WTC11 (cell line): Measurements from ENCODE around the gene CYSTM1. TPM values are rescaled to one million over a fixed set of nuclear protein-coding genes. Genes with fewer than 3 reads are reported as not detected.

Source experiments
- ATAC-seq: fragments of 200-7000 bp; cut with Tn5 transposase; 2 replicates; pipeline ENCODE4 v1.10.0; 2021; ENCODE audit warnings: mild to moderate bottlenecking, moderate library complexity
- CTCF ChIA-PET: fragments of 300-600 bp; sonication (Branson Sonifier 250); formaldehyde crosslinking; loops from one replicate; lab custom pipeline; 2021; ENCODE audit warnings: antibody characterized with exemption; lab: Charles Lee
- POLR2A ChIA-PET: fragments of 350-600 bp; sonication (Branson Sonifier 250); formaldehyde crosslinking; loops from one replicate; lab custom pipeline; 2021; ENCODE audit warnings: antibody characterized with exemption; lab: Charles Lee
- DNase-seq: peaks from one replicate; pipeline ENCODE4 v3.0.0; 2021; ENCODE audit warnings: low spot score
- H3K27ac Mint-ChIP-seq: 2 replicates; pipeline ENCODE4 v1.8.0; 2021; ENCODE audit warnings: mixed read lengths
- H3K27me3 Mint-ChIP-seq: 2 replicates; pipeline ENCODE4 v1.8.0; 2021; ENCODE audit warnings: low read depth, mild to moderate bottlenecking, moderate library complexity, mixed read lengths
- H3K36me3 Mint-ChIP-seq: 2 replicates; pipeline ENCODE4 v1.8.0; 2021; ENCODE audit warnings: mixed read lengths
- H3K4me1 Mint-ChIP-seq: 2 replicates; pipeline ENCODE4 v1.8.0; 2022; ENCODE audit warnings: mixed read lengths
- H3K4me3 Mint-ChIP-seq: 2 replicates; pipeline ENCODE4 v1.8.0; 2021; ENCODE audit warnings: mild to moderate bottlenecking, moderate library complexity, mixed read lengths
- H3K9me3 Mint-ChIP-seq: 2 replicates; pipeline ENCODE4 v1.8.0; 2021; ENCODE audit warnings: mixed read lengths
- ATF1 ChIP-seq: sonication (generic); formaldehyde crosslinking; IDR thresholded peaks from 2 replicates; pipeline ENCODE4 v1.8.1; 2023; ENCODE audit warnings: mild to moderate bottlenecking, moderate library complexity, missing genetic modification reagents
- E2F4 ChIP-seq: sonication (generic); formaldehyde crosslinking; IDR thresholded peaks from 2 replicates; pipeline ENCODE4 v1.8.1; 2022; ENCODE audit warnings: low read depth, mild to moderate bottlenecking, moderate library complexity, missing genetic modification reagents, borderline replicate concordance
- ERG ChIP-seq: fragments of 250-450 bp; sonication (Bioruptor Pico); IDR thresholded peaks from 2 replicates; pipeline ENCODE4 v1.8.0; 2021; ENCODE audit warnings: mild to moderate bottlenecking
- GRHL2 ChIP-seq: fragments of 250-450 bp; sonication (Bioruptor Pico); IDR thresholded peaks from 2 replicates; pipeline ENCODE4 v1.8.0; 2022; ENCODE audit warnings: mild to moderate bottlenecking, moderate library complexity; ENCODE audit not compliant: insufficient replicate concordance, severe bottlenecking
- JAZF1 ChIP-seq: fragments of 250-450 bp; sonication (Bioruptor Pico); IDR thresholded peaks from 2 replicates; pipeline ENCODE4 v1.9.0; 2021; ENCODE audit warnings: moderate library complexity, mild to moderate bottlenecking, inconsistent platforms
- JUN ChIP-seq: sonication (generic); formaldehyde crosslinking; IDR thresholded peaks from 2 replicates; pipeline ENCODE4 v1.8.0; 2023; ENCODE audit warnings: mild to moderate bottlenecking, missing genetic modification reagents
- NFE2L1 ChIP-seq: sonication (generic); formaldehyde crosslinking; IDR thresholded peaks from 2 replicates; pipeline ENCODE4 v1.8.1; 2023; ENCODE audit warnings: missing genetic modification reagents
- NFYB ChIP-seq: sonication (generic); formaldehyde crosslinking; conservative IDR thresholded peaks from 2 replicates; pipeline ENCODE4 v1.8.0; 2022; ENCODE audit warnings: low read depth, missing genetic modification reagents
- SMAD4 ChIP-seq: sonication (generic); formaldehyde crosslinking; IDR thresholded peaks from 2 replicates; pipeline ENCODE4 v1.8.0; 2022; ENCODE audit warnings: mild to moderate bottlenecking, missing genetic modification reagents
- TP53 ChIP-seq: sonication (generic); formaldehyde crosslinking; IDR thresholded peaks from 2 replicates; pipeline ENCODE4 v1.8.1; 2023; ENCODE audit warnings: mild to moderate bottlenecking, missing genetic modification reagents
- ZBTB43 ChIP-seq: sonication (generic); formaldehyde crosslinking; IDR thresholded peaks from 2 replicates; pipeline ENCODE4 v1.8.1; 2023; ENCODE audit warnings: mild to moderate bottlenecking, missing genetic modification reagents
- ZNF281 ChIP-seq: sonication (generic); formaldehyde crosslinking; IDR thresholded peaks from 2 replicates; pipeline ENCODE4 v1.8.0; 2023; ENCODE audit warnings: mild to moderate bottlenecking, missing genetic modification reagents
- total RNA-seq: library from RNA; stranded (reverse); gene quantifications from 3 replicates; pipeline ENCODE4 v1.2.3, GENCODE V29; 2021
- TF ChIP-seq, protein P1 (sequence below): sonication (generic); formaldehyde crosslinking; IDR thresholded peaks from 2 replicates; pipeline ENCODE4 v1.8.1; 2022; ENCODE audit warnings: low read depth, missing genetic modification reagents, borderline replicate concordance
- TF ChIP-seq, protein P2 (sequence below): fragments of 200-600 bp; IDR thresholded peaks from 2 replicates; pipeline ENCODE4 v1.8.0; 2022; ENCODE audit warnings: antibody characterized with exemption
- TF ChIP-seq, protein P3 (sequence below): fragments of 250-450 bp; sonication (Bioruptor Pico); IDR thresholded peaks from 2 replicates; pipeline ENCODE4 v2.1.2; 2022; ENCODE audit warnings: mild to moderate bottlenecking, moderate library complexity
- TF ChIP-seq, protein P4 (sequence below): fragments of 250-450 bp; sonication (Bioruptor Pico); IDR thresholded peaks from 2 replicates; pipeline ENCODE4 v1.9.0; 2021; ENCODE audit warnings: mild to moderate bottlenecking

Gene CYSTM1
- total RNA-seq, 1 experiment from 2014 or later = 29.3 TPM

DNA sequence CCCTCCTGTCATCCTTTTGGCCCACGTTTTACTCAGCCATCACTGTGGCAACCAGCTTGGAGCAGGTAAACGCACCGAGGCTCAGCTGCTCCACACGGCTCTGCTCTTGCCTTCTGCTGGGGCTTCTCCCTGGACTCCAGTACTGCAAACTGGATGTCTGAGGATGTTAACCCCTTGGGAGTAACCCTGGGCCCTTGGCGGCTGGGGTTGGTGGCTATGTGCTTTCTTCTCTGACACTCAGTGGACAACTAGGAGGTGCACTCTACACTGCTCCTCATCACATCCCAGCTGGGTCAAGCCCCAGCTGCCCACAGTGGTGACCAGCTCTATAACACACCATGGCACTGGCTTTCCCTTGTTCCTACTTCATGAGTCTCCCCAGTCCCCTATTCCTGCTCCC lies 12.2 kb upstream of the CYSTM1 start (continued):
- TF ChIP-seq, protein P1, sequence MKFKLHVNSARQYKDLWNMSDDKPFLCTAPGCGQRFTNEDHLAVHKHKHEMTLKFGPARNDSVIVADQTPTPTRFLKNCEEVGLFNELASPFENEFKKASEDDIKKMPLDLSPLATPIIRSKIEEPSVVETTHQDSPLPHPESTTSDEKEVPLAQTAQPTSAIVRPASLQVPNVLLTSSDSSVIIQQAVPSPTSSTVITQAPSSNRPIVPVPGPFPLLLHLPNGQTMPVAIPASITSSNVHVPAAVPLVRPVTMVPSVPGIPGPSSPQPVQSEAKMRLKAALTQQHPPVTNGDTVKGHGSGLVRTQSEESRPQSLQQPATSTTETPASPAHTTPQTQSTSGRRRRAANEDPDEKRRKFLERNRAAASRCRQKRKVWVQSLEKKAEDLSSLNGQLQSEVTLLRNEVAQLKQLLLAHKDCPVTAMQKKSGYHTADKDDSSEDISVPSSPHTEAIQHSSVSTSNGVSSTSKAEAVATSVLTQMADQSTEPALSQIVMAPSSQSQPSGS = no peak
- TF ChIP-seq, protein P2, sequence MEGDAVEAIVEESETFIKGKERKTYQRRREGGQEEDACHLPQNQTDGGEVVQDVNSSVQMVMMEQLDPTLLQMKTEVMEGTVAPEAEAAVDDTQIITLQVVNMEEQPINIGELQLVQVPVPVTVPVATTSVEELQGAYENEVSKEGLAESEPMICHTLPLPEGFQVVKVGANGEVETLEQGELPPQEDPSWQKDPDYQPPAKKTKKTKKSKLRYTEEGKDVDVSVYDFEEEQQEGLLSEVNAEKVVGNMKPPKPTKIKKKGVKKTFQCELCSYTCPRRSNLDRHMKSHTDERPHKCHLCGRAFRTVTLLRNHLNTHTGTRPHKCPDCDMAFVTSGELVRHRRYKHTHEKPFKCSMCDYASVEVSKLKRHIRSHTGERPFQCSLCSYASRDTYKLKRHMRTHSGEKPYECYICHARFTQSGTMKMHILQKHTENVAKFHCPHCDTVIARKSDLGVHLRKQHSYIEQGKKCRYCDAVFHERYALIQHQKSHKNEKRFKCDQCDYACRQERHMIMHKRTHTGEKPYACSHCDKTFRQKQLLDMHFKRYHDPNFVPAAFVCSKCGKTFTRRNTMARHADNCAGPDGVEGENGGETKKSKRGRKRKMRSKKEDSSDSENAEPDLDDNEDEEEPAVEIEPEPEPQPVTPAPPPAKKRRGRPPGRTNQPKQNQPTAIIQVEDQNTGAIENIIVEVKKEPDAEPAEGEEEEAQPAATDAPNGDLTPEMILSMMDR = no peak
- TF ChIP-seq TP53 (CRISPR knock-in tag) = no peak
- no peak for TF ChIP-seq JAZF1
- no peak for TF ChIP-seq ERG (CRISPR knock-in tag)
- TF ChIP-seq, protein P3, sequence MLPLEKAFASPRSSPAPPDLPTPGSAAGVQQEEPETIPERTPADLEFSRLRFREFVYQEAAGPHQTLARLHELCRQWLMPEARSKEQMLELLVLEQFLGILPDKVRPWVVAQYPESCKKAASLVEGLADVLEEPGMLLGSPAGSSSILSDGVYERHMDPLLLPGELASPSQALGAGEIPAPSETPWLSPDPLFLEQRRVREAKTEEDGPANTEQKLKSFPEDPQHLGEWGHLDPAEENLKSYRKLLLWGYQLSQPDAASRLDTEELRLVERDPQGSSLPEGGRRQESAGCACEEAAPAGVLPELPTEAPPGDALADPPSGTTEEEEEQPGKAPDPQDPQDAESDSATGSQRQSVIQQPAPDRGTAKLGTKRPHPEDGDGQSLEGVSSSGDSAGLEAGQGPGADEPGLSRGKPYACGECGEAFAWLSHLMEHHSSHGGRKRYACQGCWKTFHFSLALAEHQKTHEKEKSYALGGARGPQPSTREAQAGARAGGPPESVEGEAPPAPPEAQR (CRISPR knock-in tag) = no peak
- no peak for TF ChIP-seq SMAD4
- TF ChIP-seq, protein P4, sequence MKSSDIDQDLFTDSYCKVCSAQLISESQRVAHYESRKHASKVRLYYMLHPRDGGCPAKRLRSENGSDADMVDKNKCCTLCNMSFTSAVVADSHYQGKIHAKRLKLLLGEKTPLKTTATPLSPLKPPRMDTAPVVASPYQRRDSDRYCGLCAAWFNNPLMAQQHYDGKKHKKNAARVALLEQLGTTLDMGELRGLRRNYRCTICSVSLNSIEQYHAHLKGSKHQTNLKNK (CRISPR knock-in tag) = no peak

DNA sequence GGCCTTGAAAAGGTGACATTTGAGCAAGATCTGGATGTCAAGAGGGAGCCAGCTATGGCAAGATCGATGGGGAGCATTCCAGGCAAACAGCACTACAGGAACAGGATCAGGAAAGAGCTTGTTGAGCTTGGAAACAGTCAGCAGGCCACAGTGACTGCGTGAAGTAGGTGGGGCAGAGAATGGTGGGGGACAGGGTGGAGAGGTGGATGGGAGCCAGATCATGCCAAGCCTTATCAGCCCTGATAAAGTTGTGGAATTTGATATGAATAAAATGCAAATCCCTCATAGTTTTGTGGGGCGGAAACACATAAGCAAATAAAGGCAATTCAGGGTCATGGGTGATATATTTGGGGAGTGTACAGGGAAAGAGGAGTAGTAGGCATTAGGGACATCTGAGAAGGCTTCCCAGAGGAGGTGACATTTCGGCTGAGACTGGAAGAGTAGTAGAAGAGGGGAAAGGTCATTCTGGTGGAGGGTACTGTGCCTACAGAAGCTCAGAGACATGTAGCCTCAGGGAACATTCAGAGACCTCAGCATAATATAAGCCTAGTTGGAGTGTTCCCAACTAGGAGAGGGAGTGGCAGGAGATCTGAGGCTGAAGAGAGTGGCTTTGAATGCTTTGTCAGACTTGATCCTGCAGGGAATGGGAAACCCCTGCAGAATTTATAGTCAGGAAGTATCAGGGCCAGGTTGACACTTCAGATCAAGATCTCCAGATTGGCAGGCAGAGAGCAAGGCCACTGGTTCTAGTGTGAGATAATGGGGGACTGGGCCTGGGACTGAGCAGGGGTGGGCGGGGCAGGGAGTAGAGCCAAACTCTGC lies 9.7 kb upstream of the CYSTM1 start:
- DNase-seq = no peak
- H3K4me3 Mint-ChIP-seq = no peak overlapping the region
- TF ChIP-seq GRHL2 (no peak), E2F4 (no peak), ZNF281 (CRISPR knock-in tag) (no peak), ATF1 (CRISPR knock-in tag) (no peak), ZBTB43 (CRISPR knock-in tag) (no peak), JUN (no peak), NFE2L1 (no peak), NFYB (CRISPR knock-in tag) (no peak)
- TF ChIP-seq, protein P1 = no peak
- TF ChIP-seq, protein P2 = no peak

More for the DNA sequence above, 9.7 kb upstream of the CYSTM1 start:
- Mint-ChIP-seq H3K4me1 (peaks cover 14% of the 10 kb centered on the region), H3K9me3 (no peaks in the 10 kb centered on the region), H3K27me3 (peaks cover 8% of the 10 kb centered on the region), H3K36me3 (no peaks in the 10 kb centered on the region), H3K27ac (no peak overlapping the region)
- ChIA-PET POLR2A (no interaction called here), CTCF (interaction anchor here (1.1 to 1.4 kb wide), 4 partner anchors 9 to 197 kb away, joined by 3 to 5 read pairs (median 3); partner anchors contain the start of gene CYSTM1)
- ATAC-seq = no peak
